NOMO-1 treated with DMSO at 0.1 percent for 48 hours (cell line): Measurements from ENCODE around the gene DOCK1.

ENCODE experiments used
- DNase-seq: peaks from one replicate; lab custom pipeline; 2025; ENCODE audit not compliant: unreplicated experiment; lab: John Stamatoyannopoulos, UW

The DOCK1 gene

GRCh38 chr10:127196282-127197153 is 291.3 kb downstream of the DOCK1 start, which contains the start of gene INSYN2A:
TSS of gene INSYN2A (minus strand) at chr10:127196591. CDS start at chr10:127176395, 20,196 bp downstream.
- no peak for DNase-seq

- no peak for DNase-seq
These were observed 291.9 kb downstream of the DOCK1 start for GRCh38 chr10:127197154-127197432.

- no peak for DNase-seq
These were observed 293.1 kb downstream of the DOCK1 start for GRCh38 chr10:127198307-127198706.

- DNase-seq: no peak
These were observed 293.5 kb downstream of the DOCK1 start for GRCh38 chr10:127198721-127199120.

GRCh38 chr10:127200646-127201045 is 295.4 kb downstream of the DOCK1 start:
- no peak for DNase-seq

GRCh38 chr10:127203067-127203466 is 297.8 kb downstream of the DOCK1 start:
- DNase-seq: no peak

- DNase-seq: no peak
These were observed 301.9 kb downstream of the DOCK1 start for GRCh38 chr10:127207081-127207480.

- no peak for DNase-seq
These were observed 305.8 kb downstream of the DOCK1 start for GRCh38 chr10:127210936-127211466.

- no peak for DNase-seq
These were observed 310.6 kb downstream of the DOCK1 start for GRCh38 chr10:127215866-127216265.

GRCh38 chr10:127216274-127216673 is 311.0 kb downstream of the DOCK1 start:
- DNase-seq: no peak

- DNase-seq: no peak
These were observed 311.6 kb downstream of the DOCK1 start for GRCh38 chr10:127216786-127217185.

- DNase-seq: no peak
These were observed 313.4 kb downstream of the DOCK1 start for GRCh38 chr10:127218658-127219057.

- no peak for DNase-seq
These were observed 316.1 kb downstream of the DOCK1 start for GRCh38 chr10:127221281-127221680.

GRCh38 chr10:127227027-127227426 is 321.8 kb downstream of the DOCK1 start:
- DNase-seq: no peak

- DNase-seq: no peak
These were observed 322.4 kb downstream of the DOCK1 start for GRCh38 chr10:127227663-127228062.

- DNase-seq: no peak
These were observed 323.1 kb downstream of the DOCK1 start for GRCh38 chr10:127228195-127228787.

GRCh38 chr10:127234306-127234800 is 329.1 kb downstream of the DOCK1 start:
- DNase-seq: no peak

GRCh38 chr10:127236266-127236665 is 331.0 kb downstream of the DOCK1 start:
- no peak for DNase-seq

GRCh38 chr10:127242914-127243313 is 337.7 kb downstream of the DOCK1 start:
- no peak for DNase-seq

GRCh38 chr10:127243490-127244272 is 338.5 kb downstream of the DOCK1 start:
- DNase-seq: no peak

- DNase-seq: no peak
These were observed 340.2 kb downstream of the DOCK1 start for GRCh38 chr10:127245456-127245855.
